Aorta (tissue), 5 donors: Measurements from ENCODE around the gene SKIC8. TPM values are rescaled to one million over a fixed set of nuclear protein-coding genes. Genes with fewer than 3 reads are reported as not detected.

Source experiments
- ATAC-seq: fragments of 200-7000 bp; cut with Tn5 transposase; one replicate; pipeline ENCODE4 v1.9.1; 2022; ENCODE audit warnings: moderate library complexity; ENCODE audit not compliant: low FRiP score
- DNase-seq, 2 donors: peaks; one replicate each; pipeline ENCODE4 v3.0.0-alpha.2; 2020
- H3K27ac ChIP-seq, 2 donors: one replicate each; pipeline ENCODE4 v1.5.1; 2013; ENCODE audit warnings: low read length in 2 of 2, mild to moderate bottlenecking in 2 of 2, moderate library complexity in 2 of 2, control low read depth in 1 of 2, inconsistent platforms in 1 of 2, low read depth in 1 of 2
- H3K27me3 ChIP-seq, 2 donors: one replicate each; pipeline ENCODE4 v1.6.1; 2013; ENCODE audit warnings: control low read depth in 1 of 2, low read length in 1 of 2, mild to moderate bottlenecking in 1 of 2, moderate library complexity in 1 of 2; ENCODE audit not compliant: insufficient read depth in 2 of 2, control insufficient read depth in 1 of 2
- H3K36me3 ChIP-seq, 2 donors: one replicate each; pipeline ENCODE4 v1.6.1; 2013; ENCODE audit warnings: control low read depth in 1 of 2, low read length in 1 of 2, mild to moderate bottlenecking in 1 of 2; ENCODE audit not compliant: insufficient read depth in 2 of 2, control insufficient read depth in 1 of 2
- H3K4me1 ChIP-seq, 2 donors: one replicate each; pipeline ENCODE4 v1.6.1; 2013; ENCODE audit warnings: low read length in 2 of 2, control low read depth in 1 of 2, mild to moderate bottlenecking in 1 of 2, moderate library complexity in 1 of 2; ENCODE audit not compliant: insufficient read depth in 2 of 2, control insufficient read depth in 1 of 2
- H3K4me3 ChIP-seq, 2 donors: one replicate each; pipeline ENCODE4 v1.5.1; 2013; ENCODE audit warnings: low read length in 2 of 2, control low read depth in 1 of 2, mild to moderate bottlenecking in 1 of 2
- H3K9me3 ChIP-seq: one replicate; pipeline ENCODE4 v1.6.1; 2013; ENCODE audit warnings: mild to moderate bottlenecking, low read length; ENCODE audit not compliant: control insufficient read depth
- WGBS, 2 donors: extraction: QIAGEN DNeasy Blood & Tissue Kit; methylation state at CpG; one replicate each; pipeline ENCODE4 v1.1.7; 2013; 5-methylcytosine and 5-hydroxymethylcytosine counted together
- intact Hi-C, 2 donors: fragments of 100-400 bp; cut with DNase I; formaldehyde crosslinking; loops; one replicate each; pipeline versions ENCODE4 v1.14.2 to v1.15.0; 2022
- long read RNA-seq, 2 donors: library from polyadenylated mRNA; unstranded; transcript quantifications; one replicate each; pipeline ENCODE4 v2.0.0, GENCODE V29; 2020 to 2021
- polyA plus RNA-seq, 2 donors: library from polyadenylated mRNA; stranded (reverse); fragments of 200-250 nt; gene quantifications; one replicate each; pipeline ENCODE4 v1.2.3, GENCODE V29; 2013
- total RNA-seq, 2 donors: library from RNA; stranded (reverse); fragmentation: NEBNext Ultra II Directional; extraction: Animal tissue kit (Norgen Biotek cat#: 25700); gene quantifications; one replicate each; pipeline ENCODE4 v1.2.1, GENCODE V29; 2021
- donor health status: healthy with polysubstance abuse.
- donor health status: Bipolar disorder and iron deficiency.
- donor health status: DM: no; HTN: no; CAD: no.
- donor health status: DM: no; HTN: no; CAD: no.
- donor health status: DM: yes; HTN: yes; CAD: no.

Gene SKIC8
- total RNA-seq (10 to 100 TPM; 41.4 to 48.3 TPM), polyA plus RNA-seq (10 to 100 TPM; 61.1 to 65.2 TPM)
- long read RNA-seq, donor 1, transcript WDR61-201 (11 exons, 1,387 nt), result major isoform, 77 of 102 reads
- long read RNA-seq, donor 1, transcript WDR61-202 (11 exons, 1,266 nt), result minor isoform, 5 of 102 reads
- long read RNA-seq, donor 1, partial matches to known transcripts, result 6 of 102 reads
- long read RNA-seq, donor 1, other reads (novel, unspliced or antisense), result 14 of 102 reads
- long read RNA-seq, donor 2, transcript WDR61-201 (11 exons, 1,387 nt), result major isoform, 18 of 28 reads
- long read RNA-seq, donor 2, partial matches to known transcripts, result 0 of 28 reads
- long read RNA-seq, donor 2, other reads (novel, unspliced or antisense), result 9 of 28 reads

DNA sequence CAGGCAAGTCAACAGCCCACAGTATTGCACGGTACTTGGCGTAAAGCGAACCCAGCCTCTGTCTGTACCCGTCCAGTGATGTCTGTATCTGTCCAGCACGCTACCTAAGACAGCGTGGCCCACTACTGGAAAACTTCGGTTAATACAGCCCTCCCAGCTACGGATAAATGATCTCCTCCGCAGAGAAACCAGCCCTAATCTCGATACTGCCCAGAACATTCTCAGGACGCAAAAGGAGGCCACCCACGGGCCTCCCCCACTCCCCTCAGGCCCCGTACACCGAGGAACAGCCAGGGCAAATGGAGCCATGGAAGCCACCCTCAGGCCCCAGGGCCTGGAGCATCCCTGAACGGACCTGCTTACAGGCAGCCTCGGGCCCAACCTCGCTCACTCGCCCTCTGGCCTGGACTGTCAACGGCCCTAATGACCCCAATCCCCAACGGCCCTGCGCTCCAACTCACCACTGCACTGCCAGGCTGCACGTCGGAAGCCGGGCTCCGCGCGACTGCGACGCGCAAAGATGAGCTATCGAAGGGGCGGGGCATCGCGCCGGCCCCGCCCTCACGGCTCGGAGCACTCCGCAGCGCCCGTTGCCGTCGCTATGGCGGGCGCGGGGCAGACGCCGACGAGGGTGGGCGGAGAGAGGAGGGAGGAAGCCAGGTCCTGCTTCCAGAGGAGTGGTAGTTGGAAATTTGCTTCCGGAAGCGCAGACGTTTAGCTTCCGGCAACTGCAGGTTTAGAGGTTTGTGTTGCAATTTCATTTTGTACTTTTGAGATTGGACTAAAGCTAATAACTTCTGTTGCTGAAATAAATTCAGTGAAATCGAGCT is at the start of gene SKIC8:
TSS of gene SKIC8 (minus strand) at position 509 of the 830 bp plus-strand sequence. CDS start 3,923 bp downstream, outside the sequence.
- no peaks in the 10 kb centered on the region for H3K27me3 ChIP-seq
- H3K4me3 ChIP-seq, result peak within 1 kb of the TSS; percentile 36 to 87
- DNase-seq, result peak; percentile 95 to 97
- 0% methylated on average over 51 to 55 of the region's 55 CpGs for WGBS, 2 donors
- H3K4me1 ChIP-seq, result no peaks in the 10 kb centered on the region
- peak within 1 kb of the TSS in 1 of 2 donors; percentile 61 for H3K27ac ChIP-seq
- peaks cover 0 to under 1% of the 10 kb centered on the region in 2 donors for H3K36me3 ChIP-seq
- no peaks in the 10 kb centered on the region for H3K9me3 ChIP-seq
- peak; percentile 99 for ATAC-seq
- intact Hi-C loops, result no loop called here

- Histone ChIP-seq H3K4me1 (no peaks in the 10 kb centered on the region), H3K9me3 (no peaks in the 10 kb centered on the region), H3K27ac (no peak overlapping the region), H3K4me3 (no peak overlapping the region), H3K27me3 (no peaks in the 10 kb centered on the region), H3K36me3 (no peaks in the 10 kb centered on the region)
- no peak for ATAC-seq
- intact Hi-C loops, result no loop called here
- 60 to 62% methylated on average over 17 of the region's 17 CpGs for WGBS, 2 donors
- peak in 1 of 2 donors; percentile 25 for DNase-seq
Measured at GRCh38 chr15:78347586-78348543, 48.5 kb upstream of the SKIC8 start.

DNA sequence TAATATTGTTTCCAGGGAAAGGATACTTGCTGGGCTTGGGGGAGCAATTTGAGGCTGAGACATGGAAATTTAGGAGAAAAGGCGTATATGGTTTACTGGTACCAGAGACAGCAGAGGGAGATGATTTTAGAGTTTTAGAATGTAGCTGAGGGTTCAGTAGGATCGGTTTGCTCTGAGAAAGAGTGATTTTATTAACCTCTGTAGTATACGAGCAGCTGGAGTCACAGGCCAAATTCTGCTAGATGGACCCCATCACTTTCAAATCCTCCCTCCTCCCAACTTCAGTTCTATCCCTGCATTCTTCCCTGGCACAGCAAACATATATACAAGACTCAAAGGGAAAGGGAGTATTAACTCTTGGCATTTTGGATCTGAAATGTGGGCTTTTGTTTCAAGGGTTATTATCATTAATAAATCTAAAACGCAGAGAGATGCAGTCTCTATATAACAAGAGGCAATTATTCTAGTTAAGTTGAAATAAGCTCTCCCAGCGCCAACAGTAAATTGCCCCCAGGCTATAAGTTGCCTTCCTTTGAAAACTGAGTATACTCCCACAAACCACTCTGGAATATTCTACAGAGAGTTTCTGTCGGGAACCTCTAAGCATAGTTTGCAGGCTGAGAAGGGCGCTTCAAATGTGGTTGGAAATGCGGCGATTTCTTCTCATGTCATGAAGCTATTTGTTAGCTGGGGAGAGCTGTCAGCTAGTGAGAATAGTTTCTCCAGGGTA is 46.2 kb upstream of the SKIC8 start:
- no peaks in the 10 kb centered on the region for H3K4me1 ChIP-seq
- intact Hi-C loops, result no loop called here
- no peaks in the 10 kb centered on the region for H3K27me3 ChIP-seq
- ATAC-seq (no peak), DNase-seq (no peak)
- H3K36me3 ChIP-seq, result no peaks in the 10 kb centered on the region
- H3K4me3 ChIP-seq, result no peak overlapping the region
- H3K9me3 ChIP-seq, result no peaks in the 10 kb centered on the region
- 69 to 71% methylated on average over 9 of the region's 9 CpGs for WGBS, 2 donors
- no peak overlapping the region for H3K27ac ChIP-seq

- DNase-seq (peak in 1 of 2 donors; percentile 13), ATAC-seq (no peak)
- no peak overlapping the region for H3K27ac ChIP-seq
- no peaks in the 10 kb centered on the region for H3K4me1 ChIP-seq
- no peaks in the 10 kb centered on the region for H3K27me3 ChIP-seq
- H3K9me3 ChIP-seq, result no peaks in the 10 kb centered on the region
- 49 to 57% methylated on average over 12 of the region's 12 CpGs for WGBS, 2 donors
- H3K36me3 ChIP-seq, result no peaks in the 10 kb centered on the region
- no peak overlapping the region for H3K4me3 ChIP-seq
- intact Hi-C loops, result no loop called here
Measured at GRCh38 chr15:78343276-78344060, 44.1 kb upstream of the SKIC8 start.

GRCh38 chr15:78342021-78342420 is 42.6 kb upstream of the SKIC8 start:
- Histone ChIP-seq H3K4me3 (no peak overlapping the region), H3K27ac (no peak overlapping the region), H3K36me3 (no peaks in the 10 kb centered on the region), H3K27me3 (peaks cover 0 to 2% of the 10 kb centered on the region in 2 donors), H3K4me1 (no peaks in the 10 kb centered on the region), H3K9me3 (no peaks in the 10 kb centered on the region)
- intact Hi-C loops, result no loop called here
- no peak for ATAC-seq
- WGBS, 2 donors, result 22% methylated on average over 5 of the region's 5 CpGs
- DNase-seq, result no peak

- H3K36me3 ChIP-seq, result no peaks in the 10 kb centered on the region
- 2 to 3% methylated on average over 48 to 53 of the region's 53 CpGs for WGBS, 2 donors
- H3K9me3 ChIP-seq, result no peaks in the 10 kb centered on the region
- no peak overlapping the region for H3K4me3 ChIP-seq
- peak in 1 of 2 donors; percentile 29 for DNase-seq
- H3K27ac ChIP-seq, result no peak overlapping the region
- intact Hi-C loops, result no loop called here
- peaks cover 0 to 2% of the 10 kb centered on the region in 2 donors for H3K27me3 ChIP-seq
- H3K4me1 ChIP-seq, result no peaks in the 10 kb centered on the region
- no peak for ATAC-seq
Measured at GRCh38 chr15:78341057-78341987, 41.9 kb upstream of the SKIC8 start.
